HG03139 (cell line): ENCODE measurements around the gene ZNF346.

Experiments used
- ATAC-seq: cut with Tn5 transposase; IDR thresholded peaks from one replicate; pipeline ENCODE4 v1.9.1; 2021; ENCODE audit not compliant: unreplicated experiment

Gene ZNF346

DNA sequence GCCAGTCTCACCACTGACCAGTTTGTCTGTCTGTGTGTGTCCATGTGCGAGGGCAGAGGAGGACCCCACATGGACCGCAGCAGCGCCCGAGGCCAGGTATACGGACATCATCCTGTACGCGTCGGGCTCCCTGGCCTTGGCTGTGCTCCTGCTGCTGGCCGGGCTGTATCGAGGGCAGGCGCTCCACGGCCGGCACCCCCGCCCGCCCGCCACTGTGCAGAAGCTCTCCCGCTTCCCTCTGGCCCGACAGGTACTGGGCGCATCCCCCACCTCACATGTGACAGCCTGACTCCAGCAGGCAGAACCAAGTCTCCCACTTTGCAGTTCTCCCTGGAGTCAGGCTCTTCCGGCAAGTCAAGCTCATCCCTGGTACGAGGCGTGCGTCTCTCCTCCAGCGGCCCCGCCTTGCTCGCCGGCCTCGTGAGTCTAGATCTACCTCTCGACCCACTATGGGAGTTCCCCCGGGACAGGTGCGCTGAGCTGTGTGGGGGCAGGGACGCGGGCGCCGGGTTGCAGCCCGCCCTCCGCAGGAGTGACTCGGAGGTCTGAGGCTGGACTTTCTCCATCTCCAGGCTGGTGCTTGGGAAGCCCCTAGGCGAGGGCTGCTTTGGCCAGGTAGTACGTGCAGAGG, 70.7 kb downstream of the ZNF346 start:
- no peak for ATAC-seq

DNA sequence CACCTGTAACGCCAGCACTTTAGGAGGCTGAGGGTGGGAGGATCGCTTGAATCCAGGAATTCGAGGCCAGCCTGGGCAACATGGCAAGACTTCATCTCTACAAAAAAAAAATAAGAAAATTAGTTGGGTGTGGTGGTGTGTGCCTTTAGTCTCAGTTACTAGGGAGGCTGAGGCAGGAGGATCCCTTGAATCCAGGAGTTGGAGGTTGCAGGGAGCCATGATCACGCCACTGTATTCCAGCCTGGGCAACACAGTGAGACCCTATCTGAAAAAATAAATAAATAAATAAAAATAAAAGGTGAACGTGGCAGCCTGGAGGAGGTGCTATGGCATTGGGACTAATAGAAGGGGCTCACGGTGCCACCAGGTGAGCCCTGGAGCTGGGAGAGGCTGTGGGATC, 71.3 kb downstream of the ZNF346 start:
- no peak for ATAC-seq

DNA sequence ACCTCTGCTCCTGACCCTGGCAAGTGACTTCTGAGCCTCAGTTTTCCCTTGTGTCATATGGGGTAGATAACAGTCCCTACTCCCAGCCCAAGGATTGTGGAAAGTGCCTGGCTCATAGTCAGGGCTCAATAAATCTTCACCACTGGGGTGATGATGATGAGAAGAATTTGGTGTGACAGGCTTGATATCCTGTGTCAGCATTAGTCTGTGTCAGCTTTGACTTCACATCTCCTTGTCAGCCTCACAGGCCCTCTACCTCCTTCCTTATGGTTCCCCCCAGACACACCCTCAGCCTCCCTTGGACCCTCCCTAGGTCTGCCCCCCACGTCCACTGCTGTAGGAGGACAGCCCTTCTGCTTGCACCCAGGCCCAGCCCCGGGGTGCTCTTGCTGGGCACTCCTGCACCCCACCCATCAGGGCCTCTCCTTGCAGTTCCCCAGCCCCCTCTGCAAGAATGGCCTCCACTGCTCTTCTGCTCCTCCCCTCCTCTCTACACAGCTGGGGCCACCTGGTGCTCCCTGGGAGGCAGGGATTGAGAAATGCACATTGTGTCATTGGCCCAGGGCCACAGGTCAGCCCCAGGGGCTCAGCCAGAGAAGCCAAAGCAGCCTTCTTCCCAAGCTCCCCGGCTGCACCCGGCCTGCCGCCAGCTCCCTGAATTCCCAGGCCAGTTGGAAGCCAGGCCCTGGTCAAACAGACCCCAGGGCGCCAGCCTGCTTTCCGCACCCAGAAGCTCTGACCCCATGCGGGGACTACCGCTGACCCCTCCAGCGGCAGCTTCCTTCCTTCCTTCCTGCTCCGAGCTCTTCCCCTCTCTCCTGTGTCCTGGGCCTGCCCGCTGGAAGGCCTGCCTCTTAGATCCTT, 72.0 kb downstream of the ZNF346 start:
- no peak for ATAC-seq

- ATAC-seq = no peak
These were observed 72.7 kb downstream of the ZNF346 start for GRCh38 chr5:177095088-177095669.

- no peak for ATAC-seq
These were observed 73.9 kb downstream of the ZNF346 start for GRCh38 chr5:177096162-177097015.

DNA sequence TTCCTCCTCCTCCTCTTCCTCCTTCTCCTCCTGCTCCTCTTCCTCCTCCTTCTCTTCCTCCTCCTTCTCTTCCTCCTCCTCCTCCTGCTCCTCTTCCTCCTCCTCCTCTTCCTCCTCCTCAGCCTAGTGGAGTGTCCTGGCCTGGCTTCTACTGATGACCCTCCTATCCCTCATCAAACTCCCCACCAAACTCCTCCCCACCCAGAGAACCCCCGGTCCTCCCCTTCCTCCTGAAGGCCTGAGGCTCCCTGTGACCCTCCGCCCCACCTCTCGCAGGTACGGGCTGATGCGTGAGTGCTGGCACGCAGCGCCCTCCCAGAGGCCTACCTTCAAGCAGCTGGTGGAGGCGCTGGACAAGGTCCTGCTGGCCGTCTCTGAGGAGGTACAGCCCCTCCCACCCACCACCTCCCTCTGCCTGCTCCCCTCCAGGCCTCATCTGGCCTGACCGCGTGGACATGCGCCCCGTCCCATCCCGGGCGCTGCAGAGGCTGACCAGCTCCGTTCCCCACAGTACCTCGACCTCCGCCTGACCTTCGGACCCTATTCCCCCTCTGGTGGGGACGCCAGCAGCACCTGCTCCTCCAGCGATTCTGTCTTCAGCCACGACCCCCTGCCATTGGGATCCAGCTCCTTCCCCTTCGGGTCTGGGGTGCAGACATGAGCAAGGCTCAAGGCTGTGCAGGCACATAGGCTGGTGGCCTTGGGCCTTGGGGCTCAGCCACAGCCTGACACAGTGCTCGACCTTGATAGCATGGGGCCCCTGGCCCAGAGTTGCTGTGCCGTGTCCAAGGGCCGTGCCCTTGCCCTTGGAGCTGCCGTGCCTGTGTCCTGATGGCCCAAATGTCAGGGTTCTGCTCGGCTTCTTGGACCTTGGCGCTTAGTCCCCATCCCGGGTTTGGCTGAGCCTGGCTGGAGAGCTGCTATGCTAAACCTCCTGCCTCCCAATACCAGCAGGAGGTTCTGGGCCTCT, 74.8 kb downstream of the ZNF346 start:
- ATAC-seq = no peak

DNA sequence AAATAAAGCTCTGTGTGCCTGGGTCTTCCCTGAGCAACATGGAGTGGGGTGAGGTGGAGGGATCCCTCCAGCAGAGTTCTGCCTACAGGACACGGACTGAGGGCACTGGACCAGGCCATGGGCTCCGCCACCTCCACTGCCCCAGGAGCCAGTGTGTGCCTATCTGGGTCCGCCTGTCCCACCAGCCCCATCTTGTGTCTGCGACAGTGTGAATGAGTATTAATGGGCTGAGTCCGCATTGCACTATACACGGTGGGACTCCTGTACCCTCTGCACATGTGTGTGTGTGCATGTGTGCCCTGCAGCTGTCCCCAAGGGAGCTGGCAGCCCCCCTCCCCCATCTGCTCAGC, 75.6 kb downstream of the ZNF346 start:
- no peak for ATAC-seq

DNA sequence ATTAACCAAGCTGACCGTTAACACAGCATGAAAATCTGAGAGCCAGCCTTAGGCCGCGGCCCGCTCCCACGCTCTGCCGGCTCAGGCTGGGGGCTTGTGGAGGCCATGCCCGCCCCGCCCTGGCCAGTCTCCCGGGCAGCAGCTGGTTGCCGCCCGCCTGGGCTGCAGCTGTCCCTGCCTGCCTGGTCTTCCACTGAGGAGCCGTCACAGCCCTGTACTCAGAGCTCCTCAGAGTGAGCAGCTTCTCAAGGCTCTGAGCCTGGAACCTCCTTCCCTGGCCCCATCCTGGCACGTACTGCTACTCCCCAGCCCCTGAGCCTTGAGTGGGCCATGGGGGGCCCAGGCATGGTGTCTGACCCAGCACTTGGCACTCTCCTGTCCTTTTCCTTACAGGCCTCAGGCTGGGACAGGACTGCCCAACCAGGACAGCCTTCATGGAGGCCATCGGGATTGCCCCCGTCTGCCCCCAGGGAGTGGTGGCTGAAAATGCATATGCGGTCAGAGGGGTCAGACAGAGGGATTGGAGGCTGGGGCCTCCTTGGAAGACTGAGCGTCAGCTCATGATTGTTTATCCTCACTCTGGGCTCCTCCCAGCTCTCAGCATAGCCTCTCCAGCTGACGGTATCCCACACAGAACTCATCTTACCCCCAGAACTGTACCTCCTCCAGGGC, 76.1 kb downstream of the ZNF346 start:
- no peak for ATAC-seq

DNA sequence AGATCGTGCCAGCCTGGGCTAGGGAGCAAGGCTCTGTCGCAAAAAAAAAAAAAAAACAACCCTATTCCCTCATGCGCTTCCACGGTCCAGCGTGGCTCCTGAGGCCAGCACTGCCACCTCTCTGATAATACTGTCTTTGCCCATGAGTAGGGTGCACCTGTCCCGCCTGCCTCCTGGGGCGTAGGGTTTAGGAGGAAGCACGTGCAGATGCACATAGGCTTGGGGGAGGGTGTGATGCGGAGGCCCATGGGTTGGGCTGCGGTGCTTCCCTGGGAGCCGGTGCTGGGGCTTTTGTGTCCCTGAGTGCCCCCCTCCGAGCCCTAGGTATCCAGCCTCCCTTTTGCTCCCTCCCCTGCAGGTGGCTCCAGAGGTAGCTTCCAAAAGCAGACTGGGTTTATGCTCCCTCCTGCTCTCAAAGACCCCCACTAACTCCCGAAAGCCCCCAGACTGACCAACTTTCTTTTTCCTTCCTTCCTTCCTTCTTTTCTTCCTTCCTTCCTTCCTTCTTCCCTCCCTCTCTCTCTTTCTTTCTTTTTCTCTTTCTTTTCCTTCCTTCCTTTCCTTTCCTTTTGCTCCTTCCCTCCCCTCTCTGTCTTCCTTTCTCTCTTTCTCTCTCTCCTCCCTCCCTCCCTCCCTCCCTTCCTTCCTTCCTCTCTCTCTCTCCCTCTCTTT, 77.1 kb downstream of the ZNF346 start:
- no peak for ATAC-seq

- ATAC-seq = no peak
These were observed 78.2 kb downstream of the ZNF346 start for GRCh38 chr5:177100714-177101121.

DNA sequence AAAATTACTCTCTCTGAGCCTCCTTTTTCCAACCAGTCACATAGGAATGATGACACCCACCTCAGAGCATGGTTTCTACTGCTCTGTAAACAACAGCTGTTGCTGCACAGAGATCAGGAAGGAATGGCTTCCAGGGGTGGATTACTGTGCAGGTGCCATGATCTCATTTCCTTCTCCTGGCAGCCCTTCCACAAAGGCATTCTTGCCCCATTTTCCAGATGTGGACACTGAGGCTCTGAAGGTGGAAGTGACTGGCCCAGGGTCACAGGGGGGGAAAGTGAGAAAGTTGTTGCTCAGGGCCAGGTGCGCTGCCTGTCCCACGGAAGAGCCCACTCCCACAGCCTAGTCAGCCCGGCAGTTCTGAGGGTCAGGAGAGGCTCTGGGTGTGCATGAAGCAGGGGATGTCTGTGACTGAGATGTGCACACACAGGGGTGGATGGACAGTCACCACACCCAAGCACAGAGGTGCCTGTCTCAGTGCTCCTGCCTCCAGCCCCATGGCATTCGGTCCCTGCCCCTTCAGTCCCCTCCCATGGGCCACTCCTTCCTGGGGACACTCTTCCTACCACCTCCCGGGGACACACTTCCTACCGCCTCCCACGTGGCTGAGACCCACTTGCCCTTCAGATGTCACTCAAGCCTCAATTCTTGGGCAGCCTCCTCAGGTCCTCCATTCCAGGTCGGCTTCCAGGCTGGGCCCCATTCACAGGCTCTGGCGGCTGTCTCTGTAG, 81.2 kb downstream of the ZNF346 start:
- no peak for ATAC-seq

DNA sequence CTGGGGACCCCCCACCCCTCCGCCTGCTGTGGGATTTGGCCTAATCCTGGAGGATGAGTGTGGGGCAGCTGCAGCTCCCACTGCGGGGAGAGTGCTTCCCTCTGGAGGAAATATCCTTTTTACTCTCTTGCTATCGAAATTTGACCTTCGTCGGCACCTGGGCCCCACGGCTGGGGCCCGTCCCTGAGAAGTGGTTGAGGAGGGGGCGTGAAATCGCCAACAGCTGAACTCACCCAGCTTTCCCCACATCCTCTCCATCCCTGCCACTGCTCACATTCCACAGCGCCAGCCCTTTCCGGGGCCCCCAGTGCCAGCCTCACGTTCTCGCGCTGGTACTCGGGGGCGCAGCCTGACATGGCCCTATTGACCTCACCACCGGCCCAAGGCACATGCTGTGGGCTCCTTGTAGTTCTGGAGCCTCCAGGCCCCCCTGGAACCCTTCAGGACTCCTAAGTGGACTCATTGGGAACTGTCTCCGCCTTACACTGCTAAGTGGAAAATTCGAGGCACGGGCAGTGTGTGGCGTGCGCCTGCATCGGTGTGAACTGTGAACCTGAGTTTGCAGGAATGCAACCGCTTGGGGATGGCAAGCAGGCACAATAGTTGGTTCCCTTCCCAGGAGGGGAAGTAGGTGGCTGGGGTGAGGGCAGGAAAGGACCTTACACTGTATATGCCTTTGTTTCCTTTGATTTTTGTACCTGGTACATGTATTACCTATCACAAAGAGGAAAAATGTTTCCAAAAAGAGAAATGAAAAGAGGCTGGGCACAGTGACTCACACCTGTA, 83.4 kb downstream of the ZNF346 start:
- no peak for ATAC-seq

GRCh38 chr5:177107159-177107558, 84.7 kb downstream of the ZNF346 start:
- no peak for ATAC-seq

- ATAC-seq = no peak
These were observed 87.3 kb downstream of the ZNF346 start for GRCh38 chr5:177109810-177110209.

- ATAC-seq = no peak
These were observed 89.4 kb downstream of the ZNF346 start for GRCh38 chr5:177111720-177112394.

DNA sequence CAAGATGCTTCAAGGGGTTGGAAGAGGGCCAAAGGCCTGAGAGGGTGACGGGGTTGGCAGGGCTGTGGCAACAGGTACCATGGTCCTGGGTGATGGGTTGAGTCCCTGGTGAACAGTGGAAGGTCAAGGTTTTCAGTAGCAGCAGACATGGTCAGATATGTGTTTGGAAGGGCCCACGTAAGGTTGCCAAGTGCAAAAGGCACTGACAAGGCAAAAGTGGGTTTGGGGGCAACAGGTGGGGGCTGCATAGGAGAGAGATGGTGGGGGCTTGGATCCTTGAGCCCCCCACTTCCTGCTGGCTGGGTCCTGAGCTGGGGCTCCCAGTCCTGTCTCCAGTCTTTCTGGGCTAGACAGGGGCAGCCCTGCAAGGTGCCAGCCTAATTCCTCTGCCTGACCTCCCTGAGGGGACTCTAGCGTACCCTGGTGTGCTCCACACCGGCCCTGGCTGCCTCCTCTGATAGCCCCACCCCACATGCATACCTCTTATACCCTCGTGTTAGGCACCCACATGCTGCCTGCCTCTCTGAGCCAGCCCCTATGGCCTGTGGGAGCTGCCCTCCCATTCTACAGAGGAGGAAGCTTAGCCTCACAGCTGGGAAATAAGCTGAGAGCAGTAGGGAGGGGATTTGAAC, 90.2 kb downstream of the ZNF346 start:
- ATAC-seq = no peak
